ENCODE measurements around the gene SLFNL1.

DNA sequence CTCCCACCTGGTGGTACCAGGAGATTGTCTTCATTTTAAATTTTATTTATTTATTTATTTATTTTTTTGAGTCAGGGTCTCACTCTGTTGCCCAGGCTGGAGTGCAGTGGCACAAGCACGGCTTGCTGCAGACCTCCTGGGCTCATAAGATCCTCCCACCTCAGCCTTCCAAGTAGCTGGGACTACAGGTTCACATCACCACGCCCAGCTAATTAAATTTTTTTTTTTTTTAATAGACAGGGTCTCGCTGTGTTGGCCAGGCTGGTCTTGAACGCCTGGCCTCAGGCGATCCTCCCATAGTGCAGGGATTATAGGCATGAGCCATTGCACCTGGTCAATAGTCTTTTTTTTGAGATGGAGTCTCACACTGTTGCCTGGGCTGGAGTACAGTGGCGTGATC, 8.5 kb downstream of the SLFNL1 start:
- TF ChIP-seq, protein P1, sequence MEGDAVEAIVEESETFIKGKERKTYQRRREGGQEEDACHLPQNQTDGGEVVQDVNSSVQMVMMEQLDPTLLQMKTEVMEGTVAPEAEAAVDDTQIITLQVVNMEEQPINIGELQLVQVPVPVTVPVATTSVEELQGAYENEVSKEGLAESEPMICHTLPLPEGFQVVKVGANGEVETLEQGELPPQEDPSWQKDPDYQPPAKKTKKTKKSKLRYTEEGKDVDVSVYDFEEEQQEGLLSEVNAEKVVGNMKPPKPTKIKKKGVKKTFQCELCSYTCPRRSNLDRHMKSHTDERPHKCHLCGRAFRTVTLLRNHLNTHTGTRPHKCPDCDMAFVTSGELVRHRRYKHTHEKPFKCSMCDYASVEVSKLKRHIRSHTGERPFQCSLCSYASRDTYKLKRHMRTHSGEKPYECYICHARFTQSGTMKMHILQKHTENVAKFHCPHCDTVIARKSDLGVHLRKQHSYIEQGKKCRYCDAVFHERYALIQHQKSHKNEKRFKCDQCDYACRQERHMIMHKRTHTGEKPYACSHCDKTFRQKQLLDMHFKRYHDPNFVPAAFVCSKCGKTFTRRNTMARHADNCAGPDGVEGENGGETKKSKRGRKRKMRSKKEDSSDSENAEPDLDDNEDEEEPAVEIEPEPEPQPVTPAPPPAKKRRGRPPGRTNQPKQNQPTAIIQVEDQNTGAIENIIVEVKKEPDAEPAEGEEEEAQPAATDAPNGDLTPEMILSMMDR (IDR thresholded peaks at IDR 0.05; ENCODE audit: low read length): no peak
- no peak for TF ChIP-seq EZH2 (IDR thresholded peaks at IDR 0.05; ENCODE audit: borderline replicate concordance, low read length)
